Measurements from ENCODE around the gene PCP2.

Gene PCP2

GRCh38 chr19:7618771-7619510 is 14.6 kb downstream of the PCP2 start:
- no peak for DNase-seq (ENCODE audit: low spot score)

- DNase-seq (ENCODE audit: low spot score): no peak
Measured at GRCh38 chr19:7618348-7618747, 15.2 kb downstream of the PCP2 start.

GRCh38 chr19:7617735-7618134 is 15.8 kb downstream of the PCP2 start:
- no peak for DNase-seq (ENCODE audit: low spot score)

GRCh38 chr19:7617172-7617571 is 16.3 kb downstream of the PCP2 start:
- no peak for DNase-seq (ENCODE audit: low spot score)

- DNase-seq (ENCODE audit: low spot score): no peak
Measured at GRCh38 chr19:7614859-7615741, 18.4 kb downstream of the PCP2 start.

GRCh38 chr19:7612282-7613274 is 20.9 kb downstream of the PCP2 start:
- no peak for DNase-seq (ENCODE audit: low spot score)

GRCh38 chr19:7611541-7612279 is 21.8 kb downstream of the PCP2 start:
- DNase-seq (ENCODE audit: low spot score): no peak

- no peak for DNase-seq (ENCODE audit: low spot score)
Measured at GRCh38 chr19:7610491-7611240, 22.9 kb downstream of the PCP2 start.

GRCh38 chr19:7607874-7608560 is 25.5 kb downstream of the PCP2 start:
- DNase-seq (ENCODE audit: low spot score): no peak

- no peak for DNase-seq (ENCODE audit: low spot score)
Measured at GRCh38 chr19:7607212-7607873, 26.2 kb downstream of the PCP2 start.

GRCh38 chr19:7606289-7606688 is 27.2 kb downstream of the PCP2 start:
- no peak for DNase-seq (ENCODE audit: low spot score)

GRCh38 chr19:7605490-7606222 is 27.9 kb downstream of the PCP2 start:
- DNase-seq (ENCODE audit: low spot score): no peak

- DNase-seq (ENCODE audit: low spot score): no peak
Measured at GRCh38 chr19:7603919-7604318, 29.6 kb downstream of the PCP2 start.

GRCh38 chr19:7602935-7603497 is 30.5 kb downstream of the PCP2 start:
- no peak for DNase-seq (ENCODE audit: low spot score)

GRCh38 chr19:7602240-7602934 is 31.1 kb downstream of the PCP2 start:
- DNase-seq (ENCODE audit: low spot score): no peak

GRCh38 chr19:7600721-7601120 is 32.8 kb downstream of the PCP2 start:
- no peak for DNase-seq (ENCODE audit: low spot score)

GRCh38 chr19:7598180-7598579 is 35.3 kb downstream of the PCP2 start:
- no peak for DNase-seq (ENCODE audit: low spot score)

GRCh38 chr19:7597689-7598088 is 35.8 kb downstream of the PCP2 start:
- no peak for DNase-seq (ENCODE audit: low spot score)
